HFF-Myc (cell line): ENCODE measurements around the gene MARVELD3.
"Not testable (repeated sequence)": the region's sequence is repeated elsewhere in the genome, so short reads cannot be mapped to it uniquely, and the experiment has no call there.

Source experiments
- DNase-seq: peaks from one replicate; pipeline ENCODE4 v3.0.0-alpha.2; 2011; ENCODE audit warnings: low read depth; ENCODE audit errors: extremely low read depth
- H3K4me3 ChIP-seq: replicated peaks from 2 replicates; pipeline ENCODE4 v1.5.1; 2011; ENCODE audit warnings: low read depth, mild to moderate bottlenecking, control low read depth, low read length
- TF ChIP-seq, protein P1 (sequence below): IDR thresholded peaks from 2 replicates; pipeline ENCODE4 v1.5.1; 2012; ENCODE audit warnings: mild to moderate bottlenecking, low read depth, low read length, control low read depth; ENCODE audit errors: missing control alignments

The MARVELD3 gene

DNA sequence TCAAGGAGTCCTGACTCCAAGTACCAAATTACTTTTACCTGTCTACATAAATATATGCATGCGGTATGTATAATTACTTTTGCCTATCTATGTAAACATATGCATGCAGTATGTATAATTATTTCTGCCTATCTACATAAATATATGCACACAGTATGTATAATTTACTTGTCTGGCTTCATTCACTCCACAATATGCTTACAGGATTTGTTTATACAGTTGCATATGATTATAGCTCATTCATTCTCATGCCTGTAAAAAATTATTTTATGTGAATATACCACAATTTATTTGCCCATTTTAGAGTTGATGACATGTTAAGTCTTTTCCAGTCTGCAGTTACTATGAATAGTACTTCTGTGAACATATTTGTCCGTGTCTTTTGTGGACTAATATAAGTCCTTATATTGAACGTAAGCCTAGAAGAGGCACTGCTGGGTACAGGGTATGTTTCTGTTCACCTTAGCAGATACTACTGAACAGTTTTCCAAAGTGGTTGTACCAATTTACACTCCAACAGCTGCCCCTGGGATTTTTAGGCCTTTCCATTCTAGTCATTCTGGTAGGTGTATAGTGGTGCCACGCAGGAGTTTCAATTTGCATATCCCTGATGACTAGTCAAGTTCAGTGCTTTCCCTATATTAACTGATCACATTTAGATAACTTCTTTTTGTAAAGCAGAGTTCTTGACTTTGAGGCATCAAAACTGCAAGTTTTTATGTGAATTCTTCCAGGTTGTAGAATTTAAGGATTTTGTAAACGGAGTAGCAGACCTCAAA, 47.0 kb downstream of the MARVELD3 start:
- no peak for DNase-seq
- TF ChIP-seq, protein P1, sequence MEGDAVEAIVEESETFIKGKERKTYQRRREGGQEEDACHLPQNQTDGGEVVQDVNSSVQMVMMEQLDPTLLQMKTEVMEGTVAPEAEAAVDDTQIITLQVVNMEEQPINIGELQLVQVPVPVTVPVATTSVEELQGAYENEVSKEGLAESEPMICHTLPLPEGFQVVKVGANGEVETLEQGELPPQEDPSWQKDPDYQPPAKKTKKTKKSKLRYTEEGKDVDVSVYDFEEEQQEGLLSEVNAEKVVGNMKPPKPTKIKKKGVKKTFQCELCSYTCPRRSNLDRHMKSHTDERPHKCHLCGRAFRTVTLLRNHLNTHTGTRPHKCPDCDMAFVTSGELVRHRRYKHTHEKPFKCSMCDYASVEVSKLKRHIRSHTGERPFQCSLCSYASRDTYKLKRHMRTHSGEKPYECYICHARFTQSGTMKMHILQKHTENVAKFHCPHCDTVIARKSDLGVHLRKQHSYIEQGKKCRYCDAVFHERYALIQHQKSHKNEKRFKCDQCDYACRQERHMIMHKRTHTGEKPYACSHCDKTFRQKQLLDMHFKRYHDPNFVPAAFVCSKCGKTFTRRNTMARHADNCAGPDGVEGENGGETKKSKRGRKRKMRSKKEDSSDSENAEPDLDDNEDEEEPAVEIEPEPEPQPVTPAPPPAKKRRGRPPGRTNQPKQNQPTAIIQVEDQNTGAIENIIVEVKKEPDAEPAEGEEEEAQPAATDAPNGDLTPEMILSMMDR = no peak
- no peak overlapping the region for H3K4me3 ChIP-seq

GRCh38 chr16:71673582-71673973, 47.6 kb downstream of the MARVELD3 start:
- TF ChIP-seq, protein P1 = no peak
- DNase-seq = no peak
- no peak overlapping the region for H3K4me3 ChIP-seq

DNA sequence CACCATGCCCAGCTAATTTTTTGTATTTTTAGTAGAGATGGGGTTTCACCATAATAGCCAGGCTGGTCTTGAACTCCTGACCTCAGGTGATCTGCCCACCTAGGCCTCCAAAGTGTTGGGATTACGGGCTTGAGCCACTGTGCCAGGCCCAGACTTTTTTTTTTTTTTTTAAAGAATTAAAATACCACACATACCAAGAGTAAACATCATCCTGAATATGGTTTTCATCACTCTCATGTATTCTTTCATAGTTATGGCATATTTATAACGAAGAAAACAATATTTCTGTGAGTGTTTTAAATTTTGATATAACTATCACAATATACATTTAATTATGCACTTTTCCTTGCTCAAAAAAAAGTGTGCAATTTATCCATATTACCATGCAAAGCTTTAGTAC, 48.2 kb downstream of the MARVELD3 start:
- DNase-seq = no peak
- TF ChIP-seq, protein P1 = no peak
- no peak overlapping the region for H3K4me3 ChIP-seq

GRCh38 chr16:71675380-71675779, 49.4 kb downstream of the MARVELD3 start:
- TF ChIP-seq, protein P1 = no peak
- no peak for DNase-seq
- no peak overlapping the region for H3K4me3 ChIP-seq

- DNase-seq = no peak
- no peak overlapping the region for H3K4me3 ChIP-seq
- TF ChIP-seq, protein P1 = no peak
These were observed 50.3 kb downstream of the MARVELD3 start for GRCh38 chr16:71676236-71676635.

DNA sequence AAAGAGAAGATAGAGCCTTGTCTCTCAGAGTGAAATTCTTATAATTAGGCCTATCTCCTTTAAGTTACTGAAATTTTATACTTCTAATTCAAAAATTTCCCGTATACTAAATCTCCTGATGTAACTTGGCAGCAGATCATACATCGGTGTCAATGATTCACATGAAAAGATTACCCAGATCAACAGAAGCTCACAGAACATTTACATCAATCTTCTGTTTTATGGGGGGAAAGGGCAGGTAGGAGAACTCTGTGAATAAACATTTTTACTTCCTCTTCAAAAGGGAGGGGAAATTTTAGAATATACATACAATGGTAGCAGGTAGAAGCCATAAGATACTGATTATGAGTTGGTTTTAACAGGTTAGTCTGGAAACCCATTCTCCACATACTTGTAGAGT, 55.4 kb downstream of the MARVELD3 start:
- no peak overlapping the region for H3K4me3 ChIP-seq

DNA sequence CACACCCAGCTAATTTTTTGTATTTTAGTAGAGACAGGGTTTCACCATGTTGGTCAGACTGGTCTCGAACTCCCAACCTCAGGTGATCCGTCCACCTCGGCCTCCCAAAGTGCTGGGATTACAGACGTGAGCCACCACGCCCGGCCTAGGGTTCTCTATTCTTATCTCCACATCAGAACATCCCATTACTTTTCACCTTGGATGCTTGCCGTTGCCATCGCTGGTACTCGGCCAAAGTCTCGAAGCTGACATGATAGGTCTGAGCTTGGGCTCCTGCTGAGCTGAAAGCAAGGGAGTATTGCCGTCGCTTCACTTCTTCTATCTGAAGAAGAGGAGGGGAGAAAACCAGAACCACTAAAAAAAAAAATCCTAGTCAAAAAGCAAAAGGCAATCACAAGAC, 58.3 kb downstream of the MARVELD3 start:
- DNase-seq, H3K4me3 ChIP-seq: not testable (repeated sequence)

More for the DNA sequence above, 55.4 kb downstream of the MARVELD3 start:
- no peak for DNase-seq
- TF ChIP-seq, protein P1 = no peak
